Measurements from ENCODE around the gene IL34. TPM values are rescaled to one million over a fixed set of nuclear protein-coding genes. Genes with fewer than 3 reads are reported as not detected.

Gene IL34
- total and polyA plus RNA-seq, 9 donors, result 0.88 to 4.0 (median 1.8) TPM

- H3K4me3 ChIP-seq, result no peak overlapping the region
- 61 to 70% (median 65%) methylated on average over 8 of the region's 8 CpGs for WGBS, 3 donors
- no peaks in the 10 kb centered on the region for H3K9me3 ChIP-seq
- H3K27me3 ChIP-seq, result no peaks in the 10 kb centered on the region
- no peak for DNase-seq
- TF ChIP-seq POLR2A (IDR thresholded peaks at IDR 0.05), result no peak
- TF ChIP-seq CTCF (IDR thresholded peaks at IDR 0.05), result no peak
- no peak for TF ChIP-seq EP300 (IDR thresholded peaks at IDR 0.05)
- H3K4me1 ChIP-seq (ENCODE audit: insufficient read depth), result no peaks in the 10 kb centered on the region
- intact Hi-C loops (cut with DNase I), result no loop called here
- H3K36me3 ChIP-seq, result no peaks in the 10 kb centered on the region
- H3K27ac ChIP-seq, result no peak overlapping the region
Observed at GRCh38 chr16:70601576-70602575, 44.5 kb upstream of the IL34 start.

- H3K4me3 ChIP-seq, result no peak overlapping the region
- no peaks in the 10 kb centered on the region for H3K9me3 ChIP-seq
- H3K4me1 ChIP-seq (ENCODE audit: insufficient read depth), result no peaks in the 10 kb centered on the region
- intact Hi-C loops (cut with DNase I), result no loop called here
- DNase-seq, result no peak
- TF ChIP-seq CTCF (IDR thresholded peaks at IDR 0.05) (no peak), EP300 (IDR thresholded peaks at IDR 0.05) (no peak), POLR2A (IDR thresholded peaks at IDR 0.05) (no peak)
- H3K36me3 ChIP-seq, result no peaks in the 10 kb centered on the region
- no peaks in the 10 kb centered on the region for H3K27me3 ChIP-seq
- WGBS, 3 donors, result 82 to 95% (median 90%) methylated on average over 8 of the region's 8 CpGs
- no peak overlapping the region for H3K27ac ChIP-seq
Observed at GRCh38 chr16:70602831-70603230, 43.5 kb upstream of the IL34 start.

GRCh38 chr16:70604407-70605282, 41.7 kb upstream of the IL34 start:
- no peaks in the 10 kb centered on the region for H3K27me3 ChIP-seq
- WGBS, 3 donors, result 89 to 96% (median 91%) methylated on average over 8 of the region's 8 CpGs
- TF ChIP-seq POLR2A (IDR thresholded peaks at IDR 0.05) (no peak), CTCF (IDR thresholded peaks at IDR 0.05) (no peak), EP300 (IDR thresholded peaks at IDR 0.05) (no peak)
- H3K36me3 ChIP-seq, result no peaks in the 10 kb centered on the region
- DNase-seq, result no peak
- no peak overlapping the region for H3K4me3 ChIP-seq
- H3K4me1 ChIP-seq (ENCODE audit: insufficient read depth), result no peaks in the 10 kb centered on the region
- no peaks in the 10 kb centered on the region for H3K9me3 ChIP-seq
- H3K27ac ChIP-seq, result no peak overlapping the region
- intact Hi-C loops (cut with DNase I), result no loop called here

- Histone ChIP-seq H3K4me1 (ENCODE audit: insufficient read depth) (no peaks in the 10 kb centered on the region), H3K27ac (no peak overlapping the region), H3K36me3 (no peaks in the 10 kb centered on the region), H3K4me3 (no peak overlapping the region), H3K27me3 (no peaks in the 10 kb centered on the region), H3K9me3 (no peaks in the 10 kb centered on the region)
- intact Hi-C loops (cut with DNase I), result no loop called here
- no peak for TF ChIP-seq CTCF (IDR thresholded peaks at IDR 0.05)
- no peak for TF ChIP-seq POLR2A (IDR thresholded peaks at IDR 0.05)
- no peak for TF ChIP-seq EP300 (IDR thresholded peaks at IDR 0.05)
- 79 to 93% (median 90%) methylated on average over 1 of the region's 1 CpG for WGBS, 3 donors
- no peak for DNase-seq
Observed at GRCh38 chr16:70605283-70605657, 41.1 kb upstream of the IL34 start.
